ENCODE measurements around the gene EIF4A2. TPM values are rescaled to one million over a fixed set of nuclear protein-coding genes. Genes with fewer than 3 reads are reported as not detected.

The EIF4A2 gene
- total and polyA plus RNA-seq, 8 donors: 209 to 402 (median 264) TPM

DNA sequence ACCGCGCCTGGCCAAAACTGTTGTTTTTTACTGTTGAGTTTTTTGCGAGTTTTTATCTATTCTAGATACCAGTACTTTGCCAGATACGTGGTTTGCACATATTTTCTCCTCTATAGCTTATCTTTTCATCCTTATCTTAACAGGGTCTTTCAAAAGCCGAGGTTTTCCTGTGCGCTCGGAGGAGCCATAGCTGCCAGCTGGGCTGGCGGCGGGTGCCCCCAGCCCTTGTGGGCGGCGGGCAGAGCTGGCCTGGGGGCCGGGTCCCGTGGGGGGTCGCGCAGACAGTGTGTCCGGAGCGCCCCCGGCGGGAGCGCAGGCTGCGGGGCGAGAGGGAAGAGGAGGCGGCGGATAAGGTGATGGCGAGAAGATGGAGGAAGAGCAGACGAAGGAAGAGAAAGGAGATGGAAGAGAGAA lies 11.1 kb upstream of the EIF4A2 start:
- ATAC-seq: peak in 3 of 4 donors; percentile 41 to 48 (median 44)
- intact Hi-C loops (cut with DNase I): no loop called here
- peak overlapping the region in 3 of 4 donors; percentile 8 to 45 (median 30) for H3K4me3 ChIP-seq
- no peaks in the 10 kb centered on the region for H3K27me3 ChIP-seq
- no peaks in the 10 kb centered on the region for H3K36me3 ChIP-seq
- FAIRE-seq: no peak
- TF ChIP-seq, protein P1, sequence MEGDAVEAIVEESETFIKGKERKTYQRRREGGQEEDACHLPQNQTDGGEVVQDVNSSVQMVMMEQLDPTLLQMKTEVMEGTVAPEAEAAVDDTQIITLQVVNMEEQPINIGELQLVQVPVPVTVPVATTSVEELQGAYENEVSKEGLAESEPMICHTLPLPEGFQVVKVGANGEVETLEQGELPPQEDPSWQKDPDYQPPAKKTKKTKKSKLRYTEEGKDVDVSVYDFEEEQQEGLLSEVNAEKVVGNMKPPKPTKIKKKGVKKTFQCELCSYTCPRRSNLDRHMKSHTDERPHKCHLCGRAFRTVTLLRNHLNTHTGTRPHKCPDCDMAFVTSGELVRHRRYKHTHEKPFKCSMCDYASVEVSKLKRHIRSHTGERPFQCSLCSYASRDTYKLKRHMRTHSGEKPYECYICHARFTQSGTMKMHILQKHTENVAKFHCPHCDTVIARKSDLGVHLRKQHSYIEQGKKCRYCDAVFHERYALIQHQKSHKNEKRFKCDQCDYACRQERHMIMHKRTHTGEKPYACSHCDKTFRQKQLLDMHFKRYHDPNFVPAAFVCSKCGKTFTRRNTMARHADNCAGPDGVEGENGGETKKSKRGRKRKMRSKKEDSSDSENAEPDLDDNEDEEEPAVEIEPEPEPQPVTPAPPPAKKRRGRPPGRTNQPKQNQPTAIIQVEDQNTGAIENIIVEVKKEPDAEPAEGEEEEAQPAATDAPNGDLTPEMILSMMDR (IDR thresholded peaks at IDR 0.05): no peak
- 9 to 12% methylated on average over 26 of the region's 26 CpGs for WGBS, 2 donors
- DNase-seq: no peak
- H3K9me3 ChIP-seq: no peaks in the 10 kb centered on the region
- H3K4me1 ChIP-seq: no peaks in the 10 kb centered on the region
- peak overlapping the region in 1 of 4 donors; percentile 6 for H3K27ac ChIP-seq

DNA sequence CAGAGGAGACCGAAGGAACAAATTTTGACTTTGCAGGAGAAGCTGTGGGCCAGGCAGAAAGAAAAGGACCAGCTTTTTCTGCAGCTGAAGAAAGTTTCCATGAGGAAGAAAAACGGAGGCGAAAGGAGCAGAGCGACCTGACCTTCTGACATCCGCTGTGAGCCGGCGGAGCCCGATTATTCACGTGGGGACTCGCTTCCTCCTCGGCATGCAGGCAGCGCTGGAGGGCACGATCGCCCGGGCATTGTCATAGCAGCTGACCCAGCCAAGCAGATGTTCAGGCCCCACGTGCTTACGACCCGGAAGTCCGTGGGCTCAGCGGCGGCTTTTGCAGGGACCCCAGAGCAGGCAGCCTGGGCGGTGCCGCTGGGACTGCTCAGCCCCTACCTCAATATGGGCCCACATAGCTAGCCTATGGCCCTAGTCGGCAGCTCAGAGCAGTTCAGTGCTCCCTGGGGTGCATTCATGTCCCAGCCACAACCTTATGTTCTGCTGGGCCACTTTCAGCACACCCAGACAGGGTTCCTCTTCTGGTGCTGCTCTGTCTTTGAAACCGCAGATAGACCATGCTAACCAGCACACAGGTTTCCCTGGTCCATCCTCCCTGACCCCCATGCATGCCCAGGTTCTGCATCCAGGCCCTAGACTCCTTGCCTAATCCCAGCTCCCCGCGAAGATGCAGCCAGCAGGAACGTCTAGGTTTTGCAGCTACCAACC lies 10.5 kb upstream of the EIF4A2 start:
- no peaks in the 10 kb centered on the region for H3K4me1 ChIP-seq
- TF ChIP-seq, protein P1 (IDR thresholded peaks at IDR 0.05): no peak
- peak overlapping the region in 3 of 4 donors; percentile 8 to 45 (median 30) for H3K4me3 ChIP-seq
- DNase-seq (peak; percentile 19 to 78 (median 52)), FAIRE-seq (no peak), ATAC-seq (peak; percentile 64 to 95 (median 88))
- no peaks in the 10 kb centered on the region for H3K9me3 ChIP-seq
- no peaks in the 10 kb centered on the region for H3K27me3 ChIP-seq
- H3K27ac ChIP-seq: no peak overlapping the region
- intact Hi-C loops (cut with DNase I): no loop called here
- 26 to 27% methylated on average over 28 of the region's 28 CpGs for WGBS, 2 donors
- H3K36me3 ChIP-seq: no peaks in the 10 kb centered on the region

- Histone ChIP-seq H3K27me3 (no peaks in the 10 kb centered on the region), H3K4me3 (no peak overlapping the region), H3K27ac (no peak overlapping the region), H3K36me3 (no peaks in the 10 kb centered on the region), H3K4me1 (no peaks in the 10 kb centered on the region), H3K9me3 (no peaks in the 10 kb centered on the region)
- intact Hi-C loops (cut with DNase I): no loop called here
- ATAC-seq: no peak
- DNase-seq: no peak
- no peak for FAIRE-seq
- TF ChIP-seq, protein P1 (IDR thresholded peaks at IDR 0.05): no peak
- 70 to 71% methylated on average over 8 of the region's 8 CpGs for WGBS, 2 donors
Observed at GRCh38 chr3:186775999-186776398, 7.4 kb upstream of the EIF4A2 start.

GRCh38 chr3:186779204-186779603 lies 4.2 kb upstream of the EIF4A2 start:
- ATAC-seq (no peak), FAIRE-seq (no peak)
- WGBS, 2 donors: 86 to 89% methylated on average over 5 of the region's 5 CpGs

More at GRCh38 chr3:186779204-186779603, 4.2 kb upstream of the EIF4A2 start:
- intact Hi-C loops (cut with DNase I): no loop called here
- no peak for DNase-seq
- no peak overlapping the region for H3K27ac ChIP-seq
- H3K9me3 ChIP-seq: no peaks in the 10 kb centered on the region
- H3K36me3 ChIP-seq: no peaks in the 10 kb centered on the region
- TF ChIP-seq, protein P1 (IDR thresholded peaks at IDR 0.05): no peak
- no peak overlapping the region for H3K4me3 ChIP-seq
- H3K4me1 ChIP-seq: no peaks in the 10 kb centered on the region
- no peaks in the 10 kb centered on the region for H3K27me3 ChIP-seq
